Osteocyte (in vitro differentiated cells): ENCODE results near the gene CD79B. TPM values are rescaled to one million over a fixed set of nuclear protein-coding genes. Genes with fewer than 3 reads are reported as not detected.
"Not testable (repeated sequence)": the region's sequence is repeated elsewhere in the genome, so short reads cannot be mapped to it uniquely, and the experiment has no call there.

Source experiments
- DNase-seq: peaks from one replicate; pipeline ENCODE4 v3.0.0; 2021; ENCODE audit warnings: mixed read lengths; ENCODE audit not compliant: unreplicated experiment; ENCODE audit errors: extremely low spot score
- H3K27ac Mint-ChIP-seq: one replicate; pipeline ENCODE4 v1.8.0; 2021; ENCODE audit warnings: mild to moderate bottlenecking, mixed read lengths; ENCODE audit not compliant: unreplicated experiment
- H3K27me3 Mint-ChIP-seq: one replicate; pipeline ENCODE4 v1.8.0; 2021; ENCODE audit warnings: mixed read lengths; ENCODE audit not compliant: unreplicated experiment
- H3K36me3 Mint-ChIP-seq: one replicate; pipeline ENCODE4 v1.8.0; 2021; ENCODE audit warnings: mixed read lengths; ENCODE audit not compliant: unreplicated experiment
- H3K4me1 Mint-ChIP-seq: one replicate; pipeline ENCODE4 v1.8.0; 2021; ENCODE audit warnings: mixed read lengths; ENCODE audit not compliant: unreplicated experiment
- H3K4me3 Mint-ChIP-seq: one replicate; pipeline ENCODE4 v1.8.0; 2021; ENCODE audit warnings: mild to moderate bottlenecking, moderate library complexity, mixed read lengths; ENCODE audit not compliant: unreplicated experiment
- H3K9me3 Mint-ChIP-seq: one replicate; pipeline ENCODE4 v1.8.0; 2021; ENCODE audit warnings: mixed read lengths; ENCODE audit not compliant: unreplicated experiment
- CTCF ChIP-seq: fragments of 200-600 bp; sonication (generic); IDR thresholded peaks from 2 replicates; pipeline ENCODE4 v1.5.0; 2021; ENCODE audit warnings: antibody characterized with exemption, mild to moderate bottlenecking, moderate library complexity
- total RNA-seq: library from RNA; stranded (reverse); gene quantifications from 2 replicates; pipeline ENCODE4 v1.2.1, GENCODE V29; 2021

CD79B gene
- total RNA-seq, 1 donor from 2014 or later = not detected

- no peak for TF ChIP-seq CTCF
- H3K27ac Mint-ChIP-seq = no peak overlapping the region
- H3K27me3 Mint-ChIP-seq = peaks cover 2% of the 10 kb centered on the region
- no peaks in the 10 kb centered on the region for H3K9me3 Mint-ChIP-seq
- DNase-seq = no peak
- peaks cover 4% of the 10 kb centered on the region for H3K4me1 Mint-ChIP-seq
- H3K4me3 Mint-ChIP-seq = no peak overlapping the region
- H3K36me3 Mint-ChIP-seq = no peaks in the 10 kb centered on the region
Observed at GRCh38 chr17:63928172-63928666, 3.9 kb downstream of the CD79B start.

GRCh38 chr17:63927464-63928171, 4.5 kb downstream of the CD79B start:
- Mint-ChIP-seq H3K36me3 (no peaks in the 10 kb centered on the region), H3K4me3 (no peak overlapping the region), H3K27me3 (peaks cover 5% of the 10 kb centered on the region), H3K27ac (no peak overlapping the region), H3K9me3 (no peaks in the 10 kb centered on the region), H3K4me1 (peaks cover 4% of the 10 kb centered on the region)
- no peak for TF ChIP-seq CTCF
- no peak for DNase-seq

GRCh38 chr17:63926164-63926563, 6.0 kb downstream of the CD79B start:
- no peaks in the 10 kb centered on the region for H3K36me3 Mint-ChIP-seq
- no peak for DNase-seq
- H3K27me3 Mint-ChIP-seq = peaks cover 12% of the 10 kb centered on the region
- TF ChIP-seq CTCF = no peak
- no peaks in the 10 kb centered on the region for H3K9me3 Mint-ChIP-seq
- H3K27ac Mint-ChIP-seq = no peak overlapping the region
- H3K4me1 Mint-ChIP-seq = peaks cover 4% of the 10 kb centered on the region
- no peak overlapping the region for H3K4me3 Mint-ChIP-seq

- H3K27me3 Mint-ChIP-seq = peaks cover 12% of the 10 kb centered on the region
Observed at GRCh38 chr17:63925615-63926014, 6.5 kb downstream of the CD79B start.

GRCh38 chr17:63922402-63922801, 9.7 kb downstream of the CD79B start:
- not testable (repeated sequence) for H3K4me3 Mint-ChIP-seq, H3K9me3 Mint-ChIP-seq, H3K36me3 Mint-ChIP-seq, H3K4me1 Mint-ChIP-seq, DNase-seq, H3K27ac Mint-ChIP-seq
- H3K27me3 Mint-ChIP-seq = peaks cover 19% of the 10 kb centered on the region

More at GRCh38 chr17:63925615-63926014, 6.5 kb downstream of the CD79B start:
- no peak for DNase-seq
- Mint-ChIP-seq H3K36me3 (no peaks in the 10 kb centered on the region), H3K4me1 (no peaks in the 10 kb centered on the region), H3K9me3 (no peaks in the 10 kb centered on the region), H3K27ac (no peak overlapping the region), H3K4me3 (no peak overlapping the region)
- no peak for TF ChIP-seq CTCF

GRCh38 chr17:63920779-63921178, 11.4 kb downstream of the CD79B start:
- peaks cover 34% of the 10 kb centered on the region for H3K27me3 Mint-ChIP-seq
- DNase-seq, H3K27ac Mint-ChIP-seq, H3K4me1 Mint-ChIP-seq, H3K9me3 Mint-ChIP-seq, H3K4me3 Mint-ChIP-seq, H3K36me3 Mint-ChIP-seq: not testable (repeated sequence)

- H3K4me3 Mint-ChIP-seq, H3K4me1 Mint-ChIP-seq, H3K9me3 Mint-ChIP-seq, DNase-seq, H3K27ac Mint-ChIP-seq, H3K36me3 Mint-ChIP-seq: not testable (repeated sequence)
- H3K27me3 Mint-ChIP-seq = peaks cover 36% of the 10 kb centered on the region
Observed at GRCh38 chr17:63920050-63920449, 12.1 kb downstream of the CD79B start.
